SK-N-SH (cell line): ENCODE data around the gene FGF18. TPM values are rescaled to one million over a fixed set of nuclear protein-coding genes. Genes with fewer than 3 reads are reported as not detected.
"Not testable (repeated sequence)": the region's sequence is repeated elsewhere in the genome, so short reads cannot be mapped to it uniquely, and the experiment has no call there.

ENCODE experiments used
- CTCF ChIA-PET: fragments of 300-600, 350-600 bp; formaldehyde crosslinking; extraction: SDS; loops from one replicate; lab custom pipeline; 2021; lab: Yijun Ruan, JAX
- POLR2A ChIA-PET: fragments of 350-600 bp; sonication (Branson Sonifier 250); formaldehyde crosslinking; extraction: SDS; loops from one replicate; lab custom pipeline; 2020; ENCODE audit warnings: antibody characterized with exemption, inconsistent platforms; lab: Yijun Ruan, JAX
- DNase-seq: peaks from one replicate; pipeline ENCODE4 v3.0.0; 2012
- H2AFZ ChIP-seq: fragments of 200-600 bp; sonication (generic); 2 replicates; pipeline ENCODE4 v1.8.1; 2016; ENCODE audit warnings: antibody characterized with exemption, mild to moderate bottlenecking, low read depth
- H3F3A ChIP-seq: fragments of 200-600 bp; sonication (generic); replicated peaks from 2 replicates; pipeline ENCODE3; 2016; ENCODE audit warnings: antibody characterized with exemption, mild to moderate bottlenecking; ENCODE audit not compliant: insufficient read depth
- H3K27ac ChIP-seq, 2 experiments: fragments of 200-500 bp in 1 of 2; fragments of 200-600 bp in 1 of 2; sonication (Bioruptor generic) in 1 of 2; sonication (generic), shearing (Covaris generic) in 1 of 2; 2 replicates each; pipeline versions ENCODE4 v1.5.1 to v1.6.1; 2014 to 2016; ENCODE audit warnings: low read depth in 2 of 2, inconsistent platforms in 1 of 2, low read length in 1 of 2, mild to moderate bottlenecking in 1 of 2, mixed read lengths in 1 of 2
- H3K27me3 ChIP-seq: fragments of 200-600 bp; sonication (generic), shearing (Covaris generic); 2 replicates; pipeline ENCODE4 v1.6.1; 2016; ENCODE audit warnings: mixed run types; ENCODE audit not compliant: insufficient read depth
- H3K36me3 ChIP-seq, 2 experiments: fragments of 200-500 bp in 1 of 2; fragments of 200-600 bp in 1 of 2; sonication (Bioruptor generic) in 1 of 2; sonication (generic) in 1 of 2; replicated peaks in 1 of 2; 2 replicates each; pipeline versions ENCODE3 to v1.5.1; 2014 to 2016; ENCODE audit warnings: low read length in 1 of 2, mild to moderate bottlenecking in 1 of 2; ENCODE audit not compliant: insufficient read depth in 2 of 2, control insufficient read depth in 1 of 2
- H3K4me1 ChIP-seq, 2 experiments: fragments of 200-500 bp in 1 of 2; fragments of 200-600 bp in 1 of 2; sonication (Bioruptor generic) in 1 of 2; sonication (generic), shearing (Covaris generic) in 1 of 2; 2 replicates each; pipeline versions ENCODE4 v1.5.1 to v1.6.1; 2014 to 2016; ENCODE audit warnings: low read depth in 1 of 2, low read length in 1 of 2, mixed run types in 1 of 2; ENCODE audit not compliant: insufficient read depth in 2 of 2, control insufficient read depth in 1 of 2
- H3K4me2 ChIP-seq: fragments of 200-600 bp; sonication (generic), shearing (Covaris generic); 2 replicates; pipeline ENCODE4 v1.6.1; 2017; ENCODE audit warnings: mixed run types
- H3K4me3 ChIP-seq, 2 experiments: fragments of 200-500 bp in 1 of 2; fragments of 200-600 bp in 1 of 2; sonication (Bioruptor generic) in 1 of 2; sonication (generic), shearing (Covaris generic) in 1 of 2; 2 replicates each; pipeline versions ENCODE4 v1.5.1 to v1.8.1; 2014 to 2016; ENCODE audit warnings: low read depth in 2 of 2, inconsistent platforms in 1 of 2, low read length in 1 of 2, mild to moderate bottlenecking in 1 of 2, mixed read lengths in 1 of 2, moderate library complexity in 1 of 2
- H3K79me2 ChIP-seq: fragments of 200-600 bp; sonication (generic); 2 replicates; pipeline ENCODE4 v1.8.1; 2017; ENCODE audit warnings: mild to moderate bottlenecking; ENCODE audit not compliant: insufficient read depth
- H3K9ac ChIP-seq: fragments of 200-600 bp; sonication (generic); 2 replicates; pipeline ENCODE4 v1.6.1; 2017; ENCODE audit warnings: mixed run types
- H3K9me2 ChIP-seq: fragments of 200-600 bp; sonication (generic); 2 replicates; pipeline ENCODE4 v1.6.1; 2017; ENCODE audit warnings: mixed run types
- H3K9me3 ChIP-seq: fragments of 200-600 bp; sonication (generic); 2 replicates; pipeline ENCODE4 v1.6.1; 2017; ENCODE audit warnings: mixed run types, mild to moderate bottlenecking, moderate library complexity
- H4K20me1 ChIP-seq: fragments of 200-600 bp; sonication (generic); 2 replicates; pipeline ENCODE4 v1.6.1; 2017; ENCODE audit warnings: mild to moderate bottlenecking, mixed run types; ENCODE audit not compliant: insufficient read depth
- FOXJ3 ChIP-seq: sonication (generic); formaldehyde crosslinking; IDR thresholded peaks from 2 replicates; pipeline ENCODE4 v1.5.1; 2020; ENCODE audit warnings: mild to moderate bottlenecking, missing genetic modification reagents
- MXI1 ChIP-seq: IDR thresholded peaks from 2 replicates; pipeline ENCODE4 v1.6.1; 2012; ENCODE audit warnings: mild to moderate bottlenecking, low read depth, low read length, improper control_type of control experiment
- RAD21 ChIP-seq: IDR thresholded peaks from 2 replicates; pipeline ENCODE4 v1.6.1; 2012; ENCODE audit warnings: mild to moderate bottlenecking, low read length
- RCOR1 ChIP-seq: fragments of 150-350 bp; IDR thresholded peaks from 2 replicates; pipeline ENCODE4 v1.6.1; 2017; ENCODE audit warnings: antibody characterized with exemption, low read length
- TEAD4 ChIP-seq: IDR thresholded peaks from 2 replicates; pipeline ENCODE4 v1.4.0; 2012; ENCODE audit warnings: mild to moderate bottlenecking, borderline replicate concordance; ENCODE audit not compliant: insufficient read depth
- USF1 ChIP-seq: IDR thresholded peaks from 2 replicates; pipeline ENCODE4 v1.4.0; 2012; ENCODE audit warnings: low read depth, borderline replicate concordance
- WGBS: methylation state at CpG from one replicate; pipeline ENCODE4 v1.1.6; 2017; ENCODE audit warnings: low lambda C conversion rate; 5-methylcytosine and 5-hydroxymethylcytosine counted together
- polyA plus RNA-seq, 3 experiments: library from polyadenylated mRNA; depleted of rRNA; stranded (reverse); fragments of >200 nt; gene quantifications; 2 replicates each; pipeline ENCODE4 v1.2.3, GENCODE V29; 2012

Gene FGF18
- 0.67 and 0.89 TPM in 2 replicates for polyA plus RNA-seq (2012; rRNA removed)
- 0.44 and 0.51 TPM in 2 replicates for polyA plus RNA-seq (2012; cell fraction: cytosol; rRNA removed)
- polyA plus RNA-seq (2012; cell fraction: nucleus; rRNA removed): 0.70 and 1.2 TPM in 2 replicates

- Histone ChIP-seq H2AFZ (no peak within 1 kb of the TSS), H3K9ac (no peak within 1 kb of the TSS), H3K9me2 (no peaks in the 10 kb centered on the region), H3F3A (peaks cover 41% of the 10 kb centered on the region), H3K4me1 (peaks cover 0 to 32% of the 10 kb centered on the region in 2 experiments; a peak in 1 of 4 replicates), H3K4me3 (peak within 1 kb of the TSS; percentile 47 to 58), H3K79me2 (no peaks in the 10 kb centered on the region), H3K27me3 (no peaks in the 10 kb centered on the region), H4K20me1 (peaks cover 65% of the 10 kb centered on the region), H3K4me2 (peak within 1 kb of the TSS; percentile 82), H3K36me3 (peaks cover 4 to 11% of the 10 kb centered on the region in 2 experiments), H3K9me3 (no peaks in the 10 kb centered on the region), H3K27ac (no peak within 1 kb of the TSS)
- 0% methylated on average over 9 of the region's 74 CpGs for WGBS
- POLR2A ChIA-PET: no interaction called here
- CTCF ChIA-PET: interaction anchor here (0.6 to 5.4 kb wide), 73 partner anchors 9 to 677 kb away, joined by 3 to 122 read pairs (median 4); partner anchors contain the start of gene FBXW11
- DNase-seq: peak; percentile 74
- TF ChIP-seq USF1: no peak
- TF ChIP-seq RCOR1: no peak
Observed at GRCh38 chr5:171418982-171419687, at the start of gene FGF18. TSS of gene FGF18 (plus strand) at chr5:171419647. CDS start at chr5:171420200, 553 bp downstream.

GRCh38 chr5:171369898-171370297 lies 49.5 kb upstream of the FGF18 start:
- Histone ChIP-seq H3K79me2 (no peaks in the 10 kb centered on the region), H3K9ac (no peak overlapping the region), H3K27me3 (no peaks in the 10 kb centered on the region), H3K9me3 (no peaks in the 10 kb centered on the region; the same call in 1 of the 2 replicates), H4K20me1 (no peaks in the 10 kb centered on the region), H3F3A (no peaks in the 10 kb centered on the region), H3K4me3 (no peak overlapping the region), H3K27ac (no peak overlapping the region), H3K4me1 (no peaks in the 10 kb centered on the region), H3K4me2 (no peak overlapping the region), H3K36me3 (no peaks in the 10 kb centered on the region), H2AFZ (no peak overlapping the region), H3K9me2 (no peaks in the 10 kb centered on the region)
- DNase-seq: no peak
- 86% methylated on average over 4 of the region's 4 CpGs for WGBS
- CTCF ChIA-PET: no interaction called here
- no peak for TF ChIP-seq RCOR1
- no peak for TF ChIP-seq TEAD4
- no peak for TF ChIP-seq MXI1
- no peak for TF ChIP-seq FOXJ3 (CRISPR knock-in tag)
- no peak for TF ChIP-seq RAD21
- POLR2A ChIA-PET: no interaction called here

GRCh38 chr5:171370881-171371280 lies 48.6 kb upstream of the FGF18 start:
- H3K9ac ChIP-seq, H3K9me3 ChIP-seq, H2AFZ ChIP-seq, H4K20me1 ChIP-seq, H3K79me2 ChIP-seq, H3K36me3 ChIP-seq, H3K4me3 ChIP-seq, H3K4me1 ChIP-seq, H3F3A ChIP-seq, H3K27ac ChIP-seq, H3K9me2 ChIP-seq, POLR2A ChIA-PET, DNase-seq, H3K4me2 ChIP-seq, H3K27me3 ChIP-seq: not testable (repeated sequence)
- CTCF ChIA-PET: interaction anchor here (0.6 to 0.8 kb wide), 2 partner anchors 10 to 14 kb away, joined by 3 read pairs; no protein-coding TSS in a partner anchor
- WGBS: 58% methylated on average over 10 of the region's 10 CpGs
